ENCODE data around the gene C10orf67.

- TF ChIP-seq CTCF (IDR thresholded peaks at IDR 0.05) (no peak), POLR2A (IDR thresholded peaks at IDR 0.05) (no peak)
These were observed 4.2 kb downstream of the C10orf67 start for GRCh38 chr10:23340354-23340753.
